Fibroblast of lung (primary cell): ENCODE results near the gene SDHA. TPM values are rescaled to one million over a fixed set of nuclear protein-coding genes. Genes with fewer than 3 reads are reported as not detected.
"Not testable (repeated sequence)": the region's sequence is repeated elsewhere in the genome, so short reads cannot be mapped to it uniquely, and the experiment has no call there.

Experiments used
- DNase-seq, 2 donors: peaks; one replicate each; pipeline versions ENCODE4 v3.0.0 to v3.0.0-alpha.2; 2010; ENCODE audit warnings: low read depth in 2 of 2
- H2AFZ ChIP-seq: 2 replicates; pipeline ENCODE4 v1.5.1; 2012; ENCODE audit warnings: low read length, control low read depth, inconsistent platforms
- H3K27ac ChIP-seq: 2 replicates; pipeline ENCODE4 v1.5.1; 2011; ENCODE audit warnings: low read length, control low read depth; ENCODE audit not compliant: insufficient read depth
- H3K27me3 ChIP-seq: 2 replicates; pipeline ENCODE4 v1.5.1; 2011; ENCODE audit warnings: mild to moderate bottlenecking, low read length; ENCODE audit not compliant: control insufficient read depth, insufficient read depth
- H3K36me3 ChIP-seq: 2 replicates; pipeline ENCODE4 v1.5.1; 2011; ENCODE audit warnings: low read length; ENCODE audit not compliant: control insufficient read depth, insufficient read depth
- H3K4me1 ChIP-seq: 2 replicates; pipeline ENCODE4 v1.5.1; 2011; ENCODE audit warnings: low read length; ENCODE audit not compliant: control insufficient read depth, insufficient read depth; ENCODE audit errors: extremely low read depth
- H3K4me2 ChIP-seq: 2 replicates; pipeline ENCODE4 v1.5.1; 2011; ENCODE audit warnings: low read length, control low read depth; ENCODE audit not compliant: insufficient read depth; ENCODE audit errors: extremely low read depth
- H3K4me3 ChIP-seq, 4 experiments: fragments of 200-600 bp in 1 of 4; sonication (generic) in 1 of 4; replicated peaks in 1 of 4; 2 replicates each; pipeline ENCODE4 v1.5.1; 2011 to 2016; ENCODE audit warnings: low read length in 4 of 4, low read depth in 3 of 4, mild to moderate bottlenecking in 3 of 4, control low read depth in 2 of 4, inconsistent platforms in 1 of 4, mixed read lengths in 1 of 4; ENCODE audit not compliant: insufficient read depth in 1 of 4; ENCODE audit errors: control extremely low read depth in 1 of 4
- H3K79me2 ChIP-seq: 2 replicates; pipeline ENCODE4 v1.5.1; 2012; ENCODE audit warnings: mild to moderate bottlenecking, low read length, inconsistent platforms; ENCODE audit not compliant: control insufficient read depth, insufficient read depth
- H3K9ac ChIP-seq: 2 replicates; pipeline ENCODE4 v1.5.1; 2011; ENCODE audit warnings: mild to moderate bottlenecking, low read length, control low read depth; ENCODE audit not compliant: insufficient read depth
- H3K9me3 ChIP-seq: 2 replicates; pipeline ENCODE4 v1.5.1; 2012; ENCODE audit warnings: low read depth, low read length; ENCODE audit not compliant: control insufficient read depth, insufficient read depth
- H4K20me1 ChIP-seq: 2 replicates; pipeline ENCODE4 v1.5.1; 2011; ENCODE audit warnings: low read length; ENCODE audit not compliant: control insufficient read depth, insufficient read depth; ENCODE audit errors: extremely low read depth
- CTCF ChIP-seq, 2 donors: IDR thresholded peaks in 1 of 2; conservative IDR thresholded peaks in 1 of 2; 1 replicate in 1 of 2; 2 replicates in 1 of 2; pipeline ENCODE4 v1.5.1; 2011 to 2012; ENCODE audit warnings: low read length in 2 of 2, control low read depth in 1 of 2, inconsistent platforms in 1 of 2, low read depth in 1 of 2, mild to moderate bottlenecking in 1 of 2
- EZH2 ChIP-seq: IDR thresholded peaks from 2 replicates; pipeline ENCODE4 v1.5.1; 2012; ENCODE audit warnings: low read length, control low read depth, mild to moderate bottlenecking; ENCODE audit errors: missing control alignments
- polyA plus RNA-seq, 2 donors: library from polyadenylated mRNA; depleted of rRNA in 1 of 2; stranded (reverse) in 1 of 2; unstranded in 1 of 2; fragments of >200 nt; gene quantifications; 2 replicates each; pipeline ENCODE4 v1.2.1, GENCODE V29; 2011 to 2012; ENCODE audit warnings: missing spikeins in 1 of 2
- total RNA-seq: library from RNA; depleted of rRNA; stranded (reverse); fragments of >200 nt; gene quantifications from 2 replicates; pipeline ENCODE4 v1.2.1, GENCODE V29; 2014

Gene SDHA
- total and polyA plus RNA-seq, 2 donors (not counting 1 experiment from before 2014, with no cell fraction given), result 89.6 to 150 TPM

- H3K9me3 ChIP-seq, result no peaks in the 10 kb centered on the region
- H4K20me1 ChIP-seq, result no peaks in the 10 kb centered on the region
- H3K36me3 ChIP-seq, result peaks cover 8% of the 10 kb centered on the region
- H3K79me2 ChIP-seq, result no peaks in the 10 kb centered on the region
- H3K4me3 ChIP-seq, result no peak overlapping the region
- TF ChIP-seq CTCF (conservative IDR thresholded peaks at IDR 0.05 in 1 of 2, IDR thresholded peaks at IDR 0.05 in 1 of 2; ENCODE audit: low read depth in 1 of 2, low read length in 2 of 2), result no peak
- TF ChIP-seq EZH2, result no peak
- no peak overlapping the region for H2AFZ ChIP-seq
- H3K27me3 ChIP-seq, result no peaks in the 10 kb centered on the region
- H3K27ac ChIP-seq, result no peak overlapping the region
- H3K4me1 ChIP-seq, result no peaks in the 10 kb centered on the region
- H3K9ac ChIP-seq, result no peak overlapping the region
- H3K4me2 ChIP-seq, result no peak overlapping the region
- no peak for DNase-seq
Observed at GRCh38 chr5:252546-252945, 34.4 kb downstream of the SDHA start.

- not testable (repeated sequence) for H3K79me2 ChIP-seq, H3K27ac ChIP-seq, DNase-seq, H4K20me1 ChIP-seq, H3K4me1 ChIP-seq, H3K9ac ChIP-seq, H3K4me2 ChIP-seq, H2AFZ ChIP-seq, H3K27me3 ChIP-seq, H3K9me3 ChIP-seq, H3K4me3 ChIP-seq
- H3K36me3 ChIP-seq, result peaks cover 12% of the 10 kb centered on the region
Observed at GRCh38 chr5:254322-254721, 36.2 kb downstream of the SDHA start.

GRCh38 chr5:255116-255515 lies 37.0 kb downstream of the SDHA start:
- H3K4me1 ChIP-seq, H3K79me2 ChIP-seq: not testable (repeated sequence)

GRCh38 chr5:256347-256746 lies 38.2 kb downstream of the SDHA start:
- not testable (repeated sequence) for H3K79me2 ChIP-seq, H3K4me3 ChIP-seq, H3K27ac ChIP-seq, DNase-seq, H3K4me1 ChIP-seq, H3K27me3 ChIP-seq, H3K9ac ChIP-seq, H2AFZ ChIP-seq, H3K4me2 ChIP-seq, H3K9me3 ChIP-seq, H4K20me1 ChIP-seq
- H3K36me3 ChIP-seq, result peaks cover 12% of the 10 kb centered on the region

More at GRCh38 chr5:255116-255515, 37.0 kb downstream of the SDHA start:
- H2AFZ ChIP-seq, H3K9me3 ChIP-seq, DNase-seq, H3K4me3 ChIP-seq, H3K9ac ChIP-seq, H3K27me3 ChIP-seq, H3K4me2 ChIP-seq, H4K20me1 ChIP-seq, H3K27ac ChIP-seq: not testable (repeated sequence)
- peaks cover 12% of the 10 kb centered on the region for H3K36me3 ChIP-seq
